GM11168 (cell line): Measurements from ENCODE around the gene PHIP.
"Not testable (repeated sequence)": the region's sequence is repeated elsewhere in the genome, so short reads cannot be mapped to it uniquely, and the experiment has no call there.

Experiments
- in situ Hi-C: fragments of 300-500 bp; cut with MboI; formaldehyde crosslinking; loops from one replicate; pipeline ENCODE4 v1.12.0; 2022; ENCODE audit warnings: low sequenced_read_pairs; ENCODE audit not compliant: unreplicated experiment

PHIP gene

DNA sequence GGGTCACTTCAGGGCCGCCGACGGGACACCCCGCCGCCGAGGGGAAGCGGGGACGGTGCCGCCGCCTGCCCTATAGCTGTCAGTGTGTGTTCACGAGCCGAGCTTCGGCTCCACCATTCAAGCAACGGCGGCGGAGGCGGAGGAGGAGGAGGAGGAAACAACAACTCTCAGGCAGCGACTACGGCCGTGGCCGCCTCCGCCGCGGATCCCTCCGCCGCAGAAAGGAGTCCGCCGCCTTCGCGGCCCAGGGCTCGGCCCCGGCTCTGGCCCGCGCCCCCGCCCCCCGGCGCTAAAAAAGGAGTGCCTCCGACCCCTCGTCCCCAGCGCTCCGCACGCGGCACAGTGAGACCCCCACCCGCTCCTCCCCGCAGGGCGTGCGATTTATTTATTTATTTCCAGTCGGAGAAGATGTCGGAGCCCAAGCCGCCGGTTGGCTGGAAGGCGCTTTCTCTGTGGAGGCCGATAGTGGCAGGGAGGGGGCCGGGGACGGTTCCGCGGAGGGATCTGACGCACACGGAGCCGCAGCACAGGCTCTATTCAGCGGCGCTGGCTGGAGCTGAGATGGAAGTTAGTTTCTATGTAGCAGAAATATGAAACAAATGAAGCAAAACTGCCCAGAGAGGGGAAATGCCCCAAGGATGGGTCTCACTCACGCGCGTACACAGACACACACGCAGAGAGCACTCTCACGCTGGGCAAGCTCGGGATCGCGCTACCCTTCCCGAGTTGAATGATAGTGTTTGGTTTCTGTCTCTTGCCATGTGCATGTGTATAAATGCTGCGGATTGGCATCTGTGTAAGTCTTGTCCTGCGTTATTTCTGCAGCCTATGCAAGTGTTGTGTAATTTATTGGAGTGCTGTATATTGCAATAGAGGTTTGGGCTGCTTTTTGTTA is at the start of gene PHIP:
PHIP (minus strand) TSS at position 180 of the 895 bp plus-strand sequence. CDS start 186 bp downstream, outside the sequence.
- in situ Hi-C loops = no loop called here

DNA sequence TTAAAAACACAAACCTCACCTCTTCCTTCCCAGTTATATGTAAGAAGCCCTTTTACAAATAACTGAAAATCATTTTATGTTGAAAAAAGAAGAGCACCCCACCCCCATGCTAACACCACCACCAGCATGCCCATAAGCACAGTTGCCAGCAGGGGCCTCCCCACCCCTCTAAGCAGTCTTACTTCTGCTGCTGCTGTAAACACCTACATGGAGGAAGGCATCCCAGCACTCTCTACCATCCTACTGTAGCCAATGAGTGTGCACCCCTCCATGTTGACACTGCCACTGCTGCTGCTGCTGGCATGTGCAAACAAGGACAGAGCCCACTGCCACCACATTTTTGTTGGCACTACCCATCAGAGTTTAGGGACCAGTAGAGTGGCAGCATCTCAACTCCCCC is 49.6 kb upstream of the PHIP start:
- in situ Hi-C loops = no loop called here

DNA sequence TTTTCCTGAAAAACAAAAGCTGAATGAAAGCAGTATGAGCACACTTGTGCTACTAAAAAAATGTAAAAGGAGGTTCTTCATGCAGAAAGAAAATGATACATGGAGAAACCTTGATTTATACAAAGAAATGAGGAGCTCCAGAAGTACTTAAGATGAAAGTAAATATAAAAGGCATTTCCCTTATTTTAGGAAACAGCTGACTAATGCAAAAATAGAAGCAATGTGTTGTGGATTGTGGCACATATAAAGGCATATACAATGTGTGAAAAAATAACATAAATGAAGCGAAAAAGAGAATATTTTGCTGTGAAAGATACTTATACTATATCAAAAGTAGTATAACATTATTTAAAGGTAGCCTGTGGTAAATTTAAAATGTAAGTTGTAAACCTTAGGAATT is 41.2 kb upstream of the PHIP start:
- in situ Hi-C loops = no loop called here

DNA sequence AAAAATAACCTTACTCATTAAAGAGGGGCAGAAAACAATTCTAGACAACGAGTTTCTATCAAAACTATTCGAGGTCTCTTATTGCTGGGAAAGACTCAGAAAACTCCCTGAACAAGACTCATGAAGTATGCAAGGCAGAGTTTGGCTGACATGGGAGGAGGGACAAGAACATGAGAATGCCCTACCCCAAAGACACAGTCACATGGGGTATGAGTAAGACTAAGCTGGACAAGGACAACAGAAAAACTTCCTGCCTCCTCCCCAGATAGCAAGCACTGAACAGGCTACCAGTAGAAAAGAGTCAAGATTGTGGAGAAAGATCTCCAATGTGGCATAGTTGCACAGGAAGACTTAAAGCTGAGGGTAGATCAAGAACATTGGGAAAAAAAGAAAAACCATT is 39.7 kb upstream of the PHIP start:
- in situ Hi-C loops = no loop called here

DNA sequence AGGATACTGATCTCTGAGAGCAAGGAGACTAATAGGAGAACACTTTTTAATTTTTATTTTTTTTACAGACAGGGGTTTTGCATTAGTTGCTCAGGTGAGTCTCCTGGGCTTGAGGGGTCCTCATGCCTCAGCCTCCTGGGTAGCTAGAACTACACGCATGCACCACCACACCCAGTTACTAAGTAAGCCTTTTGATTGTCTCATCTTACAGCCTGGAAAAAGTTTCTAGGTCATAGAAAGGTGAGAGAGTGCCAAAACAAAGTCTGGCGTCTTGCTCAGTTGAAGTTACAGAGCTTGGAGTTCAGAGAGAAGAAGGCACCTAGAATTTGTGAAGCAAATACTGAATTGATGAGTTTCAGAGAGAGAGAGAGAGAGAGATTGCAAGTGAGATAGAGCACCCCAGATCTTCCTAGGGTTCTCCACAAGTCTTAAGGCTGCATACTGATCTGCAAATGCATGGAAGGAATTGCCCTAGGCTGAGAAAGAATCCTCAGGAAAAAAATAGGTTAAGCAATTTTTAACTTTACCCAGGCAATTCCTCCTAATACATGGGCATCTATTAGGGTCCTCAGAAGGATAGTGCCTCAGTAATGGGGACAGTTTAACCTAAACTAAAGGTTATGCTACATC is 37.6 kb upstream of the PHIP start:
- in situ Hi-C loops = no loop called here

DNA sequence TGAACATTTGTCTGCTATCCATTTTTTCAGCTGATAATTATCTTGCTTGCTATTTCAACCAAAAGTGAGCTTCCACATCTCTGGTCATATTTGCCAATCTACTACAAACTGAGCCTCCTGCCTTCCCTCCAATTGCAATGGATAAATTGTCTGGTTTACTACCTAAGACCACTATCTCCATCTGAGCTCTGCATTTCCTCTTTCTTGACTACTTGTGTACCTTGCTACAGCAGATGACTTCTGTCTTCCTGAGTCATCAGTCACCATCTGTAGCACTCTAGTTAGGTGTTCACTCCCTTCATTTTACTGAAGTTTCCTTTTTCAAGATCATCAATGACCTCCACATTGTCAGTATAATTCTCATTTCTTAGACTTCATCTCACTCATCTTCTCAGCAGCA is 33.5 kb upstream of the PHIP start:
- in situ Hi-C loops = no loop called here

DNA sequence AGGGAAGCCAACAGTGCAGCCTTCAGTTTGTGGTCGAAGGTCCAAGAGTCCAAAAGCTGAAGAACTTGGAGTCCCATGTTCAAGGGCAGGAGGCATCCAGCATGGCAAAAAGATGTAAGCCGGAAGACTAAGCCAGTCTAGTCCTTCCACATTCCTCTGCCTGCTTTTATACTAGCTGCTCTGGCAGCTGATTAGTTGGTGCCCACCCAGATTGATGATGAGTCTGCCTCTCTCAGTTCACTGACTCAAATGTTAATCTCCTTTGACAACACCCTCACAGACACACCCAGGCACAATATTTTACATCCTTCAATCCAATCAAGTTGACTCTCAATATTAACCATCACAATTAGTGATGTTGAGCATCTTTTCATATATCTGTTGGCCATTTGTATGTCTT is 23.1 kb upstream of the PHIP start:
- in situ Hi-C loops = no loop called here

DNA sequence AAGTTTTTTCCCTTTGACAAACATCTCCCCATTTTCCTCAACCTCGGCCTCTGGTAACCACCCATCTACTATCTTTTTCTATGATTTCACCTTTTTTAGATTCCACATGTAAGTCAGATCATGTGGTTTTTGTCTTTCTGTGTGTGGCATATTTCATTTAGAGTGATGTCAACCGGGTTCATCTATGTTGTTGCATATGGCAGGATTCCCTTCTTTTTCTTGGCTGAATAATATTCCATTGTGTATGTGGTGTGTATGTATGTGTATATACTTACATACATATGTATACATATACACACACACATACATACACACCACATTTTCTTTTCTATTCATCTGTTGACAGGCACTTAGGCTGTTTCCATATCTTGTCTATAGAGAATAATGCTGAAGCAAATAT is 22.2 kb upstream of the PHIP start:
- in situ Hi-C loops = no loop called here

DNA sequence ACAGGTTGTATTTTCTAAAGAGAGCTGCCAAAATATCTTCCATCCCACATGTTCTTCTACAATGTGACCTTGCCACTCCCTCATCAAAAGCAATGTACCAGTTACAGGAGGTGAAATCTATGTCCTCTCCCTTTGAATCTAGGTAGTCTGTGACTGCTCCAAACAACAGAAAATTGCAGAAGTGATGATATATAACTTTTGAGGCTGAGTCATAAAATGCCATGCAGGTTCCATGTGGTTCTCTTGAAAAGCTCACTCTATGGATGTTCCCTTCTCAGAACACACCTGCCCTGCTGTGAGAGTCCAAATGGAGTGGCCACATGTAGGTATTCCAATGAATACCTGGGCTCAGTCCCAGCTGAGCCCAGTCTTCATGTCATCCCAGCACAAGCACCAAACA is 16.9 kb upstream of the PHIP start:
- in situ Hi-C loops = no loop called here

DNA sequence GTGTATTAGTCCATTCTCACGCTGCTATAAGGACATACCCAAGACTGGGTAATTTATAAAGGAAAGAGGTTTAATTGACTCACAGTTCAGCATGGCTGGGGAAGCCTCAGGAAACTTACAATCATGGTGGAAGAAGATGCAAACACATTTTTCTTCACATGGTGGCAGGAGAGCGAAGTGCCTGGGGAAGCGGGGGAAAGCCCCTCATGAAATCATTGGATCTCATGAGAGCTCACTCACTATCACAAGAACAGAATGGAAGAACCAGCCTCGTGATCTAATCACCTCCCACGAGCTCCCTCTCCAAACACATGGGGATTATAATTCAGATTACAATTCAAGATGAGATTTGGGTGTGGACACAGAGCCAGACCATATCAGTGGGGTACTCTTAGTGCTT is 13.7 kb upstream of the PHIP start:
- in situ Hi-C loops = not testable (repeated sequence)

DNA sequence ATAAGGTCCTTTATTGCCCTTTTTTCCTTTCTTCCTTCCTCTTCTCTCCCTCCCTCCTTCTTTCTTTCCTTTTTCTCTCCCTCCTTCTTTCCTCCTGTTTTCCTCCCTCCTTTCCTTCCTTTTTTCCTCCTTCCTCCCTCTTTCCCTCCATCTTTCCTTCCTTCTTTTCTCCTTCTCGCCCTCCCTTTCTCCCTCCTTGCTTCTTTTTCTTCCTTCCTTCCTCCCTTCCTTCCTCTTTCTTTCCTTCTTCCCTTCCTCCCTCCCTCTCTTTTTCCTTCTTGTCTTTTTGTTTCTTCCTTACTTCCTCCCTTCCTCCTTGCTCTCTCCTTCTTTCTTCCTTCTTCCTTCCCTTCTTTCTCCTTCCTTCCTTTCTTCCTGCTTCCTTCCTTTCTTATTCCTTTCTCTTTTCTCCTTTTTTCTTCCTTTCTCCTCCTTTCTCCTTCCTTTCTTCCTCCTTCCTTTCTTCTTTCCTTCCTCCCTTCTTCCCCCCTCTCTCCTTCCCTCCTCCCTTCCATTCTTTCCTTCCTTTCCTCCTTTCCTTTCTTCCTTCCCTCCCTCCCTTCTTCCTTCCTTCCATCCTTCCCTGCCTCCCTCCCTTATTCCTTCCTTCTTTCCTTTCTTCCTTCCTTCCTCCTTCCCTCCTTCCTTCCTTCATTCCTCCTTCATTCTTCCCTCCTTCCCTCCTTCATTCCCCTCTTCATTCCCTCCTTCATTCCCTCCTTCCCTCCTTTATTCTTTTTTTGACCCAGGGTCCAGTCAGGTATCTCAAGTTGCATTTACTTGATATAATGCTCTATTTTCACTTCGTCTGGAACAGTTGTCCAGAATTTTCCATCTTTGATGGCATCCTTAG is 11.7 kb upstream of the PHIP start:
- in situ Hi-C loops = no loop called here

DNA sequence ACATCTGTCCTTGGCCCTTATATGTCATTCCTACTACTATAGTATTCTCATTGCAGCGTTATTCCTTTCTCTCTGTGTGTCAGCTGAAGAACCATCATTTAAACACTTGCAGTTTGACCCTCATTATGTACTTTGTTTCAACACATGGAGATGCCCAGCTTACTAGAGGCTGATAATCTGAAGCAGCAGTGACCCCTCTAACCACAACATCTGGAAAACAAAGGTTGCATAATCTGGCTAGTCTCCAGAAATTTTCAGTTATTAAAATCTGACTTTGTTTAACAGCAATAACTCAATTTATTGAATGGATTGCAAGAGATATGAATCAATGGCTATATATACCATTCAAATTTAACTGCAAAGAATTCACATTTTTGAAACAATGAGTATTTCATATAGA is 6.6 kb upstream of the PHIP start:
- in situ Hi-C loops = no loop called here

DNA sequence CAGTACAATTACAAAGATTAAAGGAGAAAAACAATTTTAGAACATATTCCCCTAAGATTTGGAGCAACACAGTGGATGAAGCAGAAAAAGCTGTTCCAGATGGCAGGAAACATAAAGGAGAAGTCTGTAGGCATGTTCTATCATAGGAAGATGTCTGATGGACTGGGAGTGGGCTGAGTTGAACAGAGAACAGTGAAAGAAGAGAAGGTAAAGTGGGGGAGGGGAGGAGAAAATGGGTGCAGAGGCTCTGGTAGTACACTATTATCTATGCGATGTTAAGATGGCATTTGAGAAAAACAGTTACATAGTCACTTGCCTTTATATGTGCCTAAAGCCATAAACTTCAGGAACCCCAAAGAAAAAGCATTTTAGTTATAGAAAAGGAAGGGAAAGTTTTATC is 4.2 kb upstream of the PHIP start:
- in situ Hi-C loops = no loop called here

DNA sequence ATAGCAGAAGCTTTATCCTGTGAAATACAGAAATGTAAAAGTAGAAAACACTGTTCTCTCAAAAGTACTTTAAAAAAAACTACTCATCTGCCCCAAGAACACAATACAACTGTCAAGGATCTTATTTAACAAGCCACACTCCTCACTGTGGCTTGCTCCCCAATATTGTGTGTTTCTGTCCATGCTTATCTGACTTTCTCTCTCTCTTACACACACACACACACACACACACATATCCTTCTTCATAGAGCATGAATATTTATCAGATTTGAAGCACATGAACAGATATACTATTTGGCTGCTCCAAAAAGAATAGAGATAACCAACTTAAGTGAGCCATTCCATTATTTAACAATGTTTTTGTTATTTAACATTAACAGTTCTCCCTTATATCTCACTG is 3.6 kb upstream of the PHIP start:
- in situ Hi-C loops = no loop called here

DNA sequence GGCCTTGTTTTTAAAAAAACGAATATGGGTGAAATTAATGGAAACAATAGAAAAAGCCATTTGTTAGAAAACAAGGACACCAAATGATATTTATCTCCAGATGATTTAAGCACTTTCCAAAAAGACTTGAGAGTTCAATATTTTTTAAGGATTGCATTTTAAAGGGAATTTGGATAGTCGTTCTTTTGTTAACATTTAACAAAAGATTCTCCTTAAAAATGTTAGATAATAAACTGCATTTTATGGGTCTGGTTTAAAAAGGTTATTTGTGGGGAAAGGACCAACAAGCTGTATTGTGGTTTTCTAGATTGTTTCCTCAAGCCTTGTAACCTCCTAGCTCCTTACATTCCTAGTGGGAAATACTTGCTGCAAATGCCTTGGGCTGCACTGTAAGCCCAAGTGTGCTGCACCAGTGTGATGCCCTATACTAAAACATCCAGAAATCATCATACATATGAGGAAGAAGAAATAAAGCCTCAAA is 1.5 kb upstream of the PHIP start:
- in situ Hi-C loops = no loop called here

DNA sequence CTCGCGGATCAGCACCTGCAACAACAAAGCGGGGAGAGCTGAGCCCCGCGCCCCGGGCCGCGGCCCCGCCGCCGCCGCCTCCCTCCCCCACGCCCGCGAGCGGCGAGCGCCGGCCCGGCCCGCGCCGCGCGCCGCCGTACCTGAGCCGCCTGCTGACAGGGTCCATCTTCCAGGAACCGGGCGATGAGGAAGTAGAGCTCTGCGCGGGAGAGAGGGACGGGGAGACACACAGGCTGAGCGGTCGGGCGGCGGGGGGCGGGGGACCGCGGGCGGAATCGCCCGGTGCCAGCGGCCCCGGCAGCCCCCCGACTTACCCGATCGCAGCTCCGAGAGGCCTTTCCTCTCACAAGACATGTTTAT is 359 bp downstream of the PHIP start:
- in situ Hi-C loops = no loop called here

DNA sequence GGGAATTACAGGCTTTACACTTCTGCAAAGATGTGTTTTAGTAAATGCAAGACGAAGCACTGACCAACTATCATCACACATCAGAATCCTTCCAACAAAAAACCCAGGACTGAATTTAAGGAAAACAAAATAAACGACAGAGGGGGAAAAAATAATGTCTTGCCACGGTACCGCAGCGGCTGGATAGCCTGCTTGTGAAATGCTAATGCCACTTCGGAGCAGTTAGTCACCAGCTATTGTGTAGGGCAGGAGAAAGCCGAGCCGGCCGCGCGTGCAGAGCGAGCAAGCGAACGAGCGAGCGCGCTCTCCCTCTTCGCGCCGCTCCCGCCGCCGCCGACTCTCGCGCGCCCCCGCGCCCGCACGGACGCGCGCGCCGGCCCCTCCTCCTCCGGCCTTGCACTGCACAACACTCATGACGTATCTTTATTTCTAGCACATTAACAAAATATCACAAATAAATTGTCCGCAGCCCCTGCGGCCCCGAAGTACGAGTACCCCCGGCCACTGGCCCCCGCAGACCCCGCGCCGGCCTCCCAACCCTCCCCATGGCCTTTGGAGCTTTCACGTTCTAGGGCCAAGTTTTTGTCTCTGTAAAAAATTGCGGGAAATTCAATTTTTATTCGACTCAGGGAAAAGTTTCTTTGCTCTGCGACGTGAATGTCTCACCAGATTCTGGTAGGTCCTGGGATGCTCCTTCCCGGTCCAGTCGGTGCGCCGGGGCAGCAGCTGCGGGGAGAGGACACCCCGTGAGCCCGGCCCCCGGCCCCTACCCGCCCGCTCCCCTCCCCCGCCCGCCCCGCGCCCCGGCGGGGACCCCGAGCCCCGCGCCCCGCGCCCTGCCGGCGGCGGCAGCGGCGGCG is 1.0 kb downstream of the PHIP start:
- in situ Hi-C loops = no loop called here

DNA sequence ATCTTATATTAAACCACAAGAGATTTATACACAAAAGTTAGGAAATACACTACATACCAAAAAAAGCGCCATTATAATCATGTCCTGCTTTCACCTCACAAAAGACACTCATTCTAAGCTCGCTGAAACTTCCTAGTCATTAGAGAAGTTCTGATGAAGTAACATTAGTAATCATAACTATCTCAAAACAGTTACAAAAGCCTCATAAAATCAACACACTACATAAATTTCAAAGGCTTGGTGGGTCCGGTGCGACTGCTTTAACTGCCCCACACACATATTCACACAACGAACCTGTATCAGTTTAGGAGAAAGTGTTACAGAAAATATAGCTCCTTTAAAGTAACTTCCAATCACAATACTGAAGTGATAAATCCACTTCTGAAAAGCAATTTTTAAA is 1.9 kb downstream of the PHIP start:
- in situ Hi-C loops = no loop called here

DNA sequence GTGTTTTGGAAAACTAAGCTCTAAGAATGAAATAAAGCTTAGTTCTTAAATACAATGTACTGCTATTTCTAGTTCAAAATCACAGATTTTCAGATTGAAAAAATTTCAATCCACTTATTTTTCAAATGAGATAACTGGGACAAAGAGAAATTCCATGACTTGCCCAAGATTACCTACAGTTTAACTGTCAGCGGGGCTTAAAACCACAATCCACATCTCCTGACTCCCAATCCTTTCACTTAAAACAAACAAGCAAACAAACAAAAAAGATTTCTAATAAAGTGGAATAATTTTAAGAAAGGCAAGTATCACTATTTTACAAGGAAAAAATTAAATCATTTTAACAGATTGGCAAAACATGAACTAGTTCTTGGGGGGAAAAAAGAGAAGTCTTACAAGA is 4.2 kb downstream of the PHIP start:
- in situ Hi-C loops = no loop called here

DNA sequence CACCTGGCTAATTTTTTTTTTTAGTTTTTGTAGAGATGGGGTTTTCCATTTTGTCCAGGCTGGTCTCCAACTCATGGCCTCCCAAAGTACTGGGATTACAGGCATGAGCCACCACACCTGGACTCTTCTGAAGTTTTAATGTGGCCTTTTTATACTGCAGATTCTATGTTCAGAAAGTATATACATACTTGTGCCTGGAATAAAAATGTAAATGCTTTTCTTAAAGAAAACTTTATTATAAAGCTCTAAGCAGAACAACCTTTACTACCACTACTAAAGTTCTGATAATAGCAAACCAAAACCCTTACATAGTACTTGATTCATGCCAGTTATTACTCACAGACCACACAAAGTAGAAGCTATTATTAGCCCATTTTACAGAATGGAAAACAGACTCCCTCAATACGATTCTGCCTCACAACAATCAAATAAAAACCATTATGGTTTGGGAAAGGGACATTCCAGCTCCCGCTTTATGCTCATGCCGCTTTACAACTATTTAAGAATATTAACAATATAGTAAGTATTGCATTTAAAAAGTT is 5.3 kb downstream of the PHIP start:
- in situ Hi-C loops = no loop called here
